BLaER1 treated with 17β-estradiol and CSF1 and Interleukin-3, amounts not matched to agents 10 nM and 100 nM (cell line): ENCODE measurements around the gene IL1RL1.

ENCODE experiments used
- H3K27ac ChIP-seq, 11 experiments: shearing (Covaris generic); formaldehyde crosslinking; 2 replicates each; pipeline ENCODE4 v1.8.1; 2022
- H3K27me3 ChIP-seq, 11 experiments: shearing (Covaris generic); formaldehyde crosslinking; 2 replicates each; pipeline ENCODE4 v1.8.1; 2022
- H3K36me3 ChIP-seq, 11 experiments: shearing (Covaris generic); formaldehyde crosslinking; 2 replicates each; pipeline ENCODE4 v1.8.1; 2022
- H3K4me1 ChIP-seq, 10 experiments: shearing (Covaris generic); formaldehyde crosslinking; 2 replicates each; pipeline ENCODE4 v1.8.1; 2022
- H3K4me2 ChIP-seq, 11 experiments: shearing (Covaris generic); formaldehyde crosslinking; 2 replicates each; pipeline ENCODE4 v1.8.1; 2022
- H3K4me3 ChIP-seq, 10 experiments: shearing (Covaris generic); formaldehyde crosslinking; 2 replicates each; pipeline ENCODE4 v1.8.1; 2022
- H3K9ac ChIP-seq, 11 experiments: shearing (Covaris generic); formaldehyde crosslinking; 2 replicates each; pipeline ENCODE4 v1.8.1; 2022
- H3K9me3 ChIP-seq, 11 experiments: shearing (Covaris generic); formaldehyde crosslinking; replicated peaks in 1 of 11; 2 replicates each; pipeline ENCODE4 v1.8.1; 2022
- H4K20me1 ChIP-seq, 11 experiments: shearing (Covaris generic); formaldehyde crosslinking; 2 replicates each; pipeline ENCODE4 v1.8.1; 2022
- Cebpa-rat ChIP-seq, 11 experiments: shearing (Covaris generic); IDR thresholded peaks; 2 replicates each; pipeline ENCODE4 v1.8.1; 2022

The IL1RL1 gene

GRCh38 chr2:102386004-102386403 is 74.6 kb downstream of the IL1RL1 start:
- H3K36me3 ChIP-seq, result no peaks in the 10 kb centered on the region; a peak in 1 of 22 replicates
- no peaks in the 10 kb centered on the region for H3K4me1 ChIP-seq
- H3K27me3 ChIP-seq, result no peaks in the 10 kb centered on the region
- H3K9me3 ChIP-seq, result peaks cover 14 to 45% (median 33%) of the 10 kb centered on the region in 11 experiments
- H3K4me2 ChIP-seq, result no peak overlapping the region
- no peak overlapping the region for H3K27ac ChIP-seq
- no peak for TF ChIP-seq Cebpa-rat (IDR thresholded peaks at IDR 0.05)
- H4K20me1 ChIP-seq, result no peaks in the 10 kb centered on the region
- no peak overlapping the region for H3K9ac ChIP-seq
- H3K4me3 ChIP-seq, result no peak overlapping the region

DNA sequence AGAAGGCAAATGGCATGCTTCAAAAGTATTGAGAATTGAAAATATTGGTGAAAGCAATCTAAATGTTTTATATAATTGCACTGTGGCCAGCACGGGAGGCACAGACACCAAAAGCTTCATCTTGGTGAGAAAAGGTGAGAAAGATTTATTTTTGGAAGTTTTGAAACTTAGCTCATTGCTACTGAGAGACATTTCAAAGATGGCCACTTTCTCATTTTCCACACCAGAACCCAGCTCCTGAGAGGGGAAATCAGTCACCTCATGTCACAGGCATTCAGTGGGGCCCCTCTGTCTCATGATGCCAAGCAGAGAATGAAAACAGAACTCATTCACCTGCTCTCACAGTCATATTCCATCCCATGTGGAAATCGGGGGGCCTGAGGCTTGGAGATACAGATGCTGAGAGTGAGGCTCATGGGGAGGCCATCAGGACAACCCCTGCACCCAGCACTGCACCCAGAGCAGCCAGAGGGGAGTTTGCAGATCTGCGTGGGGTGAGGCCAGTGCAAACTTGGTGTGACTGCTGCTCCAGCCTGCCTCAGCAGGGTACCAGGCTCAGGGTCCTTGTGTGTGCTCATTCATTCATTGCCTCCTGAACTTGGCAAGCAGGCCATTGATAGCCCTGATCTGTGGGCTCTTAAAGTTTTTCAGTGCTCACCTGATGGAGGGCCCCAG is 75.6 kb downstream of the IL1RL1 start:
- Histone ChIP-seq H3K27ac (no peak overlapping the region), H3K9me3 (peaks cover 14 to 43% (median 33%) of the 10 kb centered on the region in 11 experiments), H3K9ac (no peak overlapping the region), H3K4me1 (no peaks in the 10 kb centered on the region), H3K4me3 (no peak overlapping the region), H3K4me2 (no peak overlapping the region), H4K20me1 (no peaks in the 10 kb centered on the region), H3K36me3 (no peaks in the 10 kb centered on the region; a peak in 1 of 22 replicates), H3K27me3 (no peaks in the 10 kb centered on the region)
- TF ChIP-seq Cebpa-rat (IDR thresholded peaks at IDR 0.05), result no peak

GRCh38 chr2:102387763-102388546 is 76.6 kb downstream of the IL1RL1 start:
- H3K4me1 ChIP-seq, result no peaks in the 10 kb centered on the region
- H4K20me1 ChIP-seq, result no peaks in the 10 kb centered on the region
- no peak for TF ChIP-seq Cebpa-rat (IDR thresholded peaks at IDR 0.05)
- no peak overlapping the region for H3K27ac ChIP-seq
- peaks cover 13 to 40% (median 26%) of the 10 kb centered on the region in 11 experiments for H3K9me3 ChIP-seq
- H3K9ac ChIP-seq, result no peak overlapping the region
- no peak overlapping the region for H3K4me3 ChIP-seq
- H3K4me2 ChIP-seq, result no peak overlapping the region
- no peaks in the 10 kb centered on the region; a peak in 1 of 22 replicates for H3K36me3 ChIP-seq
- H3K27me3 ChIP-seq, result no peaks in the 10 kb centered on the region

DNA sequence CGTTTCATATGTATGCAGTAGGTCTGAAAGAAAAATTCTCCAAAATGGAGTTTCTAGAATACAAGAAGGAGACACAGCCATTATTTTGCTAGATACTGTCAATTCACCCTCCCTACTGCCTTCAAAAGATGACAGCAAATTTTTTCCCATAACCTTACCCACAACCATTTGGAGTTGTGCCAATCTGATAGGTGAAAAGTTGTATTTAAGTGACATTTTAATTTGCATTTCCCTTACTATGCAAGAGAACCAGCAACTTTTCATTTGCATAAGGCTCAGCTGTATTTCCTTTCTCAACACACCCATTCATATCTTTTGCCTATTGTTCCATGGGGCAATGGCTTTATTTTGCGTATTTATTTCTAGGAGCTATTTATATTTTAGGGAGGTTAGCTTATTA is 80.2 kb downstream of the IL1RL1 start:
- no peaks in the 10 kb centered on the region for H3K36me3 ChIP-seq
- TF ChIP-seq Cebpa-rat (IDR thresholded peaks at IDR 0.05), result no peak
- no peak overlapping the region for H3K27ac ChIP-seq
- H3K4me2 ChIP-seq, result no peak overlapping the region
- no peak overlapping the region for H3K4me3 ChIP-seq
- H4K20me1 ChIP-seq, result no peaks in the 10 kb centered on the region
- H3K9ac ChIP-seq, result no peak overlapping the region
- H3K27me3 ChIP-seq, result no peaks in the 10 kb centered on the region
- H3K9me3 ChIP-seq, result 0 out of 22 replicates have a peak, but pooled peaks cover 0 to 4% (median 0%) of the 10 kb centered on the region in 11 experiments
- H3K4me1 ChIP-seq, result no peaks in the 10 kb centered on the region

- no peak overlapping the region for H3K27ac ChIP-seq
- H3K4me3 ChIP-seq, result no peak overlapping the region
- H3K9me3 ChIP-seq, result no peaks in the 10 kb centered on the region
- no peaks in the 10 kb centered on the region for H3K4me1 ChIP-seq
- no peak overlapping the region for H3K9ac ChIP-seq
- no peak for TF ChIP-seq Cebpa-rat (IDR thresholded peaks at IDR 0.05)
- H3K36me3 ChIP-seq, result no peaks in the 10 kb centered on the region
- no peak overlapping the region for H3K4me2 ChIP-seq
- H3K27me3 ChIP-seq, result no peaks in the 10 kb centered on the region
- no peaks in the 10 kb centered on the region for H4K20me1 ChIP-seq
These were observed 80.7 kb downstream of the IL1RL1 start for GRCh38 chr2:102392096-102392495.

DNA sequence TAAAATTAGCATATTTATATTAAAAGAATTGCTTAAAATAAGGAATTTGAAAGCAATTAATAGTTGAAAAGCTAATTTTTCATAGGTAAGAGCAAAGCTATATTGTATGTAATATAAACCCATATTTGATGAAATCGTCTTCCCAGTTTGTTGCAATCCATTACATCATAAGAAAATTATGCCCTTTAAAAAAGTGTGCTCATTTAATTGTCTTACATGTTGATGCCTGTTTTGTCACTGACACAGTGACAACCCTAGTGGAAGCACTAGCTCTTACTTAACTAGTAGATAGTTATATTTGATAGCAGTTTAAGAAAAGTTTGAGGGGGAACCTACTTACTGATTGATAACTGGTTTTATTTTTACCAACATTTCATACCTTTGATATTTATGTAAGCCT is 81.6 kb downstream of the IL1RL1 start:
- H3K36me3 ChIP-seq, result no peaks in the 10 kb centered on the region
- H3K27ac ChIP-seq, result no peak overlapping the region
- no peak for TF ChIP-seq Cebpa-rat (IDR thresholded peaks at IDR 0.05)
- H3K9ac ChIP-seq, result no peak overlapping the region
- no peak overlapping the region for H3K4me3 ChIP-seq
- no peaks in the 10 kb centered on the region for H3K9me3 ChIP-seq
- no peak overlapping the region for H3K4me2 ChIP-seq
- H4K20me1 ChIP-seq, result no peaks in the 10 kb centered on the region
- no peaks in the 10 kb centered on the region for H3K4me1 ChIP-seq
- H3K27me3 ChIP-seq, result no peaks in the 10 kb centered on the region

- no peaks in the 10 kb centered on the region for H3K36me3 ChIP-seq
- no peak overlapping the region for H3K9ac ChIP-seq
- no peak for TF ChIP-seq Cebpa-rat (IDR thresholded peaks at IDR 0.05)
- H4K20me1 ChIP-seq, result no peaks in the 10 kb centered on the region
- H3K4me2 ChIP-seq, result no peak overlapping the region
- no peak overlapping the region for H3K27ac ChIP-seq
- H3K27me3 ChIP-seq, result no peaks in the 10 kb centered on the region
- H3K4me1 ChIP-seq, result no peaks in the 10 kb centered on the region
- H3K4me3 ChIP-seq, result no peak overlapping the region
- H3K9me3 ChIP-seq, result no peaks in the 10 kb centered on the region
These were observed 84.6 kb downstream of the IL1RL1 start for GRCh38 chr2:102396012-102396411.

GRCh38 chr2:102397209-102397608 is 85.8 kb downstream of the IL1RL1 start:
- Histone ChIP-seq H3K36me3 (no peaks in the 10 kb centered on the region), H3K27me3 (no peaks in the 10 kb centered on the region), H3K4me1 (no peaks in the 10 kb centered on the region), H4K20me1 (no peaks in the 10 kb centered on the region), H3K9me3 (no peaks in the 10 kb centered on the region), H3K9ac (no peak overlapping the region), H3K4me3 (no peak overlapping the region), H3K27ac (no peak overlapping the region), H3K4me2 (no peak overlapping the region)
- no peak for TF ChIP-seq Cebpa-rat (IDR thresholded peaks at IDR 0.05)

GRCh38 chr2:102399499-102400141 is 88.3 kb downstream of the IL1RL1 start:
- Histone ChIP-seq H3K4me1 (no peaks in the 10 kb centered on the region), H3K4me3 (no peak overlapping the region), H3K9ac (no peak overlapping the region)

More at GRCh38 chr2:102399499-102400141, 88.3 kb downstream of the IL1RL1 start:
- no peak overlapping the region for H3K27ac ChIP-seq
- no peaks in the 10 kb centered on the region for H3K36me3 ChIP-seq
- H3K9me3 ChIP-seq, result no peaks in the 10 kb centered on the region
- H4K20me1 ChIP-seq, result no peaks in the 10 kb centered on the region
- TF ChIP-seq Cebpa-rat (IDR thresholded peaks at IDR 0.05), result no peak
- H3K4me2 ChIP-seq, result no peak overlapping the region
- H3K27me3 ChIP-seq, result no peaks in the 10 kb centered on the region
